NCI-H2227 (cell line): ENCODE results near the gene ANTXRL.
"Not testable (repeated sequence)": the region's sequence is repeated elsewhere in the genome, so short reads cannot be mapped to it uniquely, and the experiment has no call there.

Experiments
- DNase-seq: peaks from one replicate; lab custom pipeline; 2025; ENCODE audit not compliant: unreplicated experiment; lab: John Stamatoyannopoulos, UW

ANTXRL gene

GRCh38 chr10:46272863-46273415 lies 13.9 kb upstream of the ANTXRL start:
- no peak for DNase-seq

GRCh38 chr10:46273506-46274477 lies 13.0 kb upstream of the ANTXRL start:
- DNase-seq: no peak

DNA sequence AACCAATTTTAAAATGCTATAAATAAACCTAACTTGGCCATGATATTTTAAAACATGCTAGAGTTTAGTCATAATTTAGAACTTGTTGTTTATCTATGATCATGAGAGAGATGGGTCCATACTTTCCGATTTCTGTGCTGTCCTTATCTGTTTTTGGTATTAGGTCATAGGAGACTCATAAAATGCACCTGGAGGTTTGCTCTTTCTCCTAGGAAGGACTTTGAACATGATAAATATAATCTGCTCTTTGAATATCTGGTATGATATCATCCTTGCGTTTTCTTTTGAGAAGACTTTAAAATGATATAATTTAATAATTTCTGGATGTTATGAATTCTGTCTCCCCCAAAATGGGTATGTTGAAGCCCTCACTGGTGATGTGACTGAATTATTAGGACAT lies 9.0 kb upstream of the ANTXRL start:
- no peak for DNase-seq

DNA sequence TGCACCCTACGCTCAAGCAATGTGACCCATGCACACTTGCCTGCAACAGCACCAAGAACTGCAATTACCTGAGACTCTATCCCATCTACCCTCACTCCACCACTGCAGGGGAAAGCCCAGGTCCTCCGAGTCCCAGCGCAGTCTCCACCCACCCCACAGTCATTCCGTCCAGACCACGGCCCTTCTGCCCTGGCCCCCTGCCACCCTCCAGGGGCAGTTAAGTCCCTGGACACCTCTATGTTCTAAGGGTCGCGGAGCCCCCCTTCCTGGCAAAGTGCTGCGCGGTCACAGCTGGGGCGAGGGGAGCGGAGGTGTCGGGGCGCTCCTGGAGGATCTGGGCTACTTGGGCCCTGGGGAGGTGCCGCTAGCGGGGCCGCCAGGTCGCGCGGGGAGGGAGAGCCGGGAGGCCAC lies 4.4 kb upstream of the ANTXRL start:
- DNase-seq: not testable (repeated sequence)

- peak; percentile 74 for DNase-seq
Measured at GRCh38 chr10:46282842-46283574, 3.8 kb upstream of the ANTXRL start.

DNA sequence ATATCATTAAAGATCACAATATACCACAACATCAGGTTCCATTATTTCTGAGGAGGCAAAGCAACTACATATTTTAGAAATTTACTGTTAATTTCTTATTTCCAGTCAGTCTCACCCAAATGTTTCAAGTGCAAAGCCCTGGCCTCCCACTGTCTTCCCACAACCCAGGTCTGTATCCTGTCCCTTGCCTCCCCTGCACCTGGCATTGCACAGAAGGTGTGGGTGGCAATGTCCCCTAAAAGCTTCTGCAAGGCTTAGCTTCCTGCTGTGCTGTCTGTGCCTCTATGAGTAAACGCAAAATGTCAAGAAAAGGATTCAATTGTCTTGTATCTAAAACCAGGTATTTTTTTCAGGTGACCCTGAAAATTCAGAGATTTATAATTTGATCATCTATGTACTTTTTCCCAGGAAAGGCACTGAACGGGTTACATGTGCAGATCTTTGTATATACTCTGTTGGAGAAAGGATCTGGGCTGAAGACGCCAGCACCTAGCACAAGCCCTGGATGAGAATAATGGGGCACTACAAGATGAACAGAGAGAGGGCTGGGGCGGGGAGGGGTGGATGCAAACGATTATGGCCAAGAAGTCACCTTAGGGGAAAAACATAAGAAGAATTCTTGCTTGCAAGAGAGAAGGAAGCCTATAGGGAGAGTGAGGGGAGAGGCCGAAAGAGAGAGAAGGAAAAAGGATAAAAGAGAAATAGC lies 3.1 kb upstream of the ANTXRL start:
- no peak for DNase-seq

DNA sequence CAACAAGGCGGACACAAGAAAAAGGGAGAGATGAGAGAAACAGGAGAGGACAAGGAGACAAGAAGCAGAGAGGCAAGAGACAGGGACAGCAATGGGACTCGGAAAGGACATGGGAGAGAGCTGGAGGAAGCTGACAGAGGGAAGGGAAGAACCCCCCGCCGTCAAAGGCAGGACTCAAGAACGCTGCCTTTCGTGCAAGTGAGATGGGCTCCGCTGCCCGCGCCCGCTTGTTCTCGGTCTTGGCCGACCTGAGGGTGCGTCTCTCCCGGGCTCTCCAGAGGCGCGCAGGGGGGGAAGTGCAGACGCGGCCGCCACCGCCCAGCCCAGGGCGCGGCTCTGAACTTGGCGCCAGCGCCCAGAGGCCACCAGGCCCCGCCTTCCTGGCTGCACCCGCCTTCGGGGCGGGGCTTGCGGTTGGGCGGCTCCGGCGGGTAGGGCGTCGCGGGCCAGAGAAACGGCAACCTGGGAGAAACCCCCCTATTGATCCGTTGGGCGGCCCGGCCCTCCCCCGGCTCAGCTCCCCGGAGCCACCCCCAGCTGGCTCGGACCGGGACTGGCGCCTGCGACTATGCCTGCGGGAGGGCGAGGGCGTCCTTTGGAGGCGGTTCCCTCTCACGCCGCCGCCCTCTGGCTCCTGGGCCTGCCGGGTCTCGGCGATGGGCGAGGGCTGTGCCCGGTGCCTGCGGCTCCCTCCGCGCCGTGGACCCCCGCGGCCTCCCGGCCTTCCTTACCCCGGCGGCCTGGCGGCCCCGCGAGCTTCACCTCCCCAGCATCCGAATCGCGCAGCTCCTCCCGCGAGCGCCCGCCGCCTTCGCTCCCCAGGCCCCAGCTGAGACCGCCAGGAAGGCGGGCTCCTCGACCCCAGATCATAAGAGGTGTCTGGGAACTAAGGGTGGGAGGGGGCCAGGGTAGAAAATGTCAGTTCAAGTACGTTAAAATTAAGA lies 2.2 kb upstream of the ANTXRL start:
- peak; percentile 85 for DNase-seq

- DNase-seq: no peak
Measured at GRCh38 chr10:46285300-46285699, 1.5 kb upstream of the ANTXRL start.

DNA sequence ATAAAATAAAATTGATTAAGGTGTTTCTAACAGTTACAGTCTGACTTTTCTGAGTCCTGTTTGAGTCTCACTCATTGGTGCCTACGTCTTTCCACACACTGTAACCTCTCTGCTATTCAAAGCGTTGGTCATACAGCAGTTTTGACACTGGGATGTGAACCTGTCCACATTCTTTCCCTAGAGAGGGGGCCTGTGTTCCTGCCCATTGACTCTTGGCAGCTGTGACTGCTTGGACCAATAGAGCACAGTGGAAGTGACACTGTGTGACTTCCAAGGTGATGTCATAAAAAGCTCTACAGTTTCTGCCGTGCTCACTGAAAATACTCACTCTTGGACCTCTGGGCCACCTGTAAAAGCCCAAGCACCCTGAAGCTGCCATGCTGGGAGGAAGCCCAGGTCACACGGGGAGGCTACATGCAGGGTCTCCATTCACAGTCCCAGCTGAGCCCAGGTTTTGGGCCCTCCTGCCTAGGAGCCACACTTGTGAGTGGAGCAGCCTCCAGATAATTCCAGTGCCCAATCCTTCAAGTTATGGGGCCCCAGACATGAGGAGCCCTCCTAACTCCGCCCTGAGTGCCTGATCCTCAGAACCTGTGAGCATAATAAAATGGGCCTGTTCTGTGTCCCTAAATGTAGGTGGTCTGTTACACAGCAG lies 704 bp upstream of the ANTXRL start:
- DNase-seq: no peak

DNA sequence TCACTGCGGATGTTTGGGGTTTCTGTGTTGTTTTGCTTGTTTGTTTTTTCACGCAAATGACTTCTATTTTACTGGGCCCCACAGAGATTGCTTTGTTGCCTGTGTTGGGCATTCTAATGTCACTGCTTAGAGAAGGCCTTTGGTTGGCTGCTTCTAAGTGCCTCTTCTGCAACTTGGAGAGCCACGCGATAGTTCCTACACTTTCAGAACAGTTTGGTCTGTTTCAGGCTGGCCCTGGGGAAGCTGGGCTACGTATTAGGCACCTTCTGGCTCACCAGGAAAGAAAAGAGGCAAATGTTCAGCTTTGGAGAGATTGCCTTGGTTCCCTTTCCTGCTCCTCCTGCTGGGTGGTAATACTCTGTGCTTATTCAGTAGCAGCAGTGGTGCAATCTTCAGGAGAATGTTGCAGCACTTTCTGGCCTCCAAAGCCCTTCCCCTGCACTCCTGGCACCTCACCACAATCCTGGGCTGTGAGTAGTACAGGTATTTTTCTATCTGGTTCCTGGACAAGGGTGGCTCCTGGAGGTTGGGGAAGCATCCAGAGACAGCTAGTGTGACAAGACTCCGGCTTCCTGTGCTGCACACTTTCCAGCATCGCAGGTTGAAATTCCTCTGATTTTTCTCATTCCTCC lies 1.2 kb downstream of the ANTXRL start:
- no peak for DNase-seq

DNA sequence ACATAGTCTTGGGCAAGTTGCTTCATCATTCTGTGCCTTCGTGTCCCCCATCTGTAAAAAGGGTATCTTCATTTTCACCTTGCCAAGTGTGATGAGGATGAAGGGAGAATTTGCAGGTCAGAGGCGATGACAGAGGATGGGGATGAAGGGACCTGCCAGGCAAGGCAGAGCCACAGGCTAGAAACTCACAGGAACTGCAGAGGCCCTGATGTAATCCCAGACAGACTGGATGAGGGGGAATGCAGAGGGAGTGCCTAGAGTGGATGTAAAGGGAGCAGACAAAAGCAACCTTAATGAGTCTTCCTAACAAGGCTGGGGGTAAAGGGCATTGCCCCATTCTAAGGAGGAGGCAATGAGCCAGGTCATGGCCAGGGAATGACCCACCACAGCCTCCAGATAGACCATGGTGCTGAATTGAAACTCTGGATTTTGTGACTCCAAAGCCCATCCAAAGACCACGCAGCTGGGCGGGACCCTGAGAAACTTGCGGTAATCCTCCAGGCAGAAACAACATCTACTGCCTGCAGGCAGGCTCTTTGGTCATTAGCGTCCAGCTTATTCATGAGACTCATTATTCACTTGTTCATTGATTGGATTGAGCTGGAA lies 1.9 kb downstream of the ANTXRL start:
- no peak for DNase-seq

GRCh38 chr10:46289209-46289810 lies 2.5 kb downstream of the ANTXRL start:
- no peak for DNase-seq

- no peak for DNase-seq
Measured at GRCh38 chr10:46290101-46290886, 3.5 kb downstream of the ANTXRL start.

- DNase-seq: no peak
Measured at GRCh38 chr10:46291817-46292572, 5.2 kb downstream of the ANTXRL start.

- DNase-seq: no peak
Measured at GRCh38 chr10:46292573-46293023, 5.8 kb downstream of the ANTXRL start.

DNA sequence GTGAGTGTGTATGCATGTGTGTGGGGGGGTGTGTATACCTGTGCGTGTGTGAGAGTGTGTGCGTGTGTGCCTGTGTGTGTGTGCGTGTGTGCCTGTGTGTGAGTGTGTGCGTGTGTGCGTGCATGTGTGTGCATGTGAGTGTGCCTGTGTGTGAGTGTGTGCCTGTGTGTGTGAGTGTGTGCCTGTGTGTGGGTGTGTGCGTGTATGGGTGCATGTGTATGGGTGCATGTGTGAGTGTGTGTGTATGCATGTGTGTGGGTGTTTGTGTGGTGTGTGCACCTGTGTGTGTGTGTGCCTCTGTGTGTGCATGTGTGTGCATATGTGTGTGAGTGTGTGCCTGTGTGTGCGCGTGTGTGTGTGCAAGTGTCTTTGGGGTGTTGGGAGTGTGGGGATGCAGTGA lies 6.4 kb downstream of the ANTXRL start:
- DNase-seq: no peak
